ENCODE measurements around the gene UST.
"Not testable (repeated sequence)": the region's sequence is repeated elsewhere in the genome, so short reads cannot be mapped to it uniquely, and the experiment has no call there.

UST gene

DNA sequence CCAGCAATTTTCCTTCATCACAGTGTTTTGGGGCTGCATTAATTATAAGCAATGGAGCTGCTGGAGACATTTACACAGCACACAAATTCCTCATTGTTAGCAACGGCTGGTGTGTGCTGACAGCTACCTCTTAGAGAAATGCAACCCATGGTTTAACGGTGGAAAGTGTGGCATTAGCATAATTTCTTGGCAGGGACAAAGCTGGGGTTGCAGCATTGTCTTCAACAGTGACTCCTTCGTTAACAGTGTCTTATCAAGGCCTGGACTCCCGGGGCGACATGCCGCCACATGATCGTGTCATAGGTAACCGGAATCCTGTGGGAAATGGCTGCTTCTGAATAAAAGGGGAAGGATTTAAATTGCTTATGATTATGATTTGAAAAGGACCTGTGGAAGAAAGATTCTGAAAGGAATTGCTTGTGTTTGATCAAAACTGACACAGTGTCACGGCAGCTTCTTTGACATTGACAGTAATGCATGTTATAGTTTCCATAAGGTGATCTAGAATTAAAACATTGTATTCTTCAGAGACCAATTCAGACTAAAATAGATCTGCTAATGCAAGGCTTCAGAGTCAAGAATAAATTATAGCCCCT is 128.0 kb downstream of the UST start:
- DNase-seq = no peak

- no peak for DNase-seq
Observed at GRCh38 chr6:148878683-148879082, 131.9 kb downstream of the UST start.

- DNase-seq = not testable (repeated sequence)
Observed at GRCh38 chr6:148880742-148881141, 133.9 kb downstream of the UST start.

DNA sequence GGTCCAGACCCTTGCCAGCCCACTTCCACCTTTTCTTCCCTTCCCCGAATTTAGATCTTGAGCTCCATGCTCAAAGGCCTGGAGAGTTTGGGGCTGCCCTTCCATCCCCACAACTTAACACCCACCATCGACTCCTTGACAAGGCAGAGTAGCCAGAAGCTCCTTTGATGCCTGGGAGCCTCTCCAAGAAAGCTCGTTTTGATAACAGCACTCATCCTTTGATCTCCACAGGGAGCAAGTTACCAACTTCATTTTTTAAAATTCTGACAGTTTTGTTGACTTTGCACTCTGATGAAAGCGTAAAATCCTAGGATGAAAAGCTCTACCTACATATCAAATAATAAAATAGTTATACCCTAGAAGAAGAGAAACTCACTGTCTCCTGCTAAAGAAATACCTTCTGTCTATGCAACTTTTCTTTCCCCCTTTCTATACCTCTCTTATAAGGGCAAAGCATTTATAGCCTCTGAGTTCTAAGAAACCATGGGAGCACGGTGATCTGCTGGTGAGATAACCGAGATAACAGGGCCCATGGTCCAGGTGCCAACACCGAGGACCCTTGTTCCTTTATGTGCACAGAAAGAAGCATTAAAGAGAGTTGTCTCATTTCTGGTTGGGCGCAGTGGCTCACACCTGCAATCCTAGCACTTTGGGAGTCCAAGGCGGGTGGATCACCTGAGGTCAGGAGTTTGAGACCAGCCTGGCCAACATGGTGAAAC is 134.9 kb downstream of the UST start:
- DNase-seq = no peak

DNA sequence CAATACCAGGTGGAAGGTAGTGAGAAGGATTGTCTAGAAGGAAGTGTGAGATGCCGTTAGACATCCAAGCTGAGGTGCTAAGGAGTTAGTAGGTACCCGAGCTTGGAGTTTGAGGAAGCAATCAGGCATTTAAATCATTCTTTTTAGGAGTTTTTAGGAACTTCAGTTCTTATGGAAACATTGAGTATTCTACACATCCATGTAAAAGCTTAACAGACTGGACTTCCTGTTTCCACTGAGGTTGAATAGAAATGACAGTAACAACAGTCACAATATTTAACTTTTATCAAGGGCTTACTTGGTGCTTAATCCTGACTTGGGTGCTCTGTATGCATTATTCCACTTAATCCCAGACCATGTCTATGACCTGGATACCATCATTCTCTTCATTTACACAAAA is 136.4 kb downstream of the UST start:
- no peak for DNase-seq

DNA sequence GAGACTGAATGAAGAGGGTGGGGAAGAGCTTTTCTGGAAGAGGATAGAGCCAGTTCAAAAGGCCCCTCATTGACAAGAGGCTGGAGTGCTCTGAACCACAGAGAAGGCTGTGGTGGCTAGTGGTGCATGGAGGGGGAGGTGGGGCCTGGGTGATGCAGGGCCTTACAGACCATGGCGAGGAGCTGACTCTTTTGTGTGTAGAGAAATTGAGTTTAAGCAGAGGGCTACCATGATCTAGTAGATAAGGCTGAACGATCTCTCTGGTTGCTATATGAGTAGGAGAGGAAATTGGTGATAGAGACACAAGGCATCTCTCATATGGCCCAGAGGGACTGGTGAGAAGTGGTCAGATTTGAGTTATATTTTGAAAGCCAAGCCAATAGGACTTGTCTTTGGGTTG is 137.6 kb downstream of the UST start:
- DNase-seq = no peak

- no peak for DNase-seq
Observed at GRCh38 chr6:148885136-148885865, 138.5 kb downstream of the UST start.

- DNase-seq = no peak
Observed at GRCh38 chr6:148885925-148886845, 139.4 kb downstream of the UST start.

GRCh38 chr6:148887181-148887580 is 140.4 kb downstream of the UST start:
- no peak for DNase-seq

GRCh38 chr6:148888856-148889255 is 142.0 kb downstream of the UST start:
- DNase-seq = no peak

DNA sequence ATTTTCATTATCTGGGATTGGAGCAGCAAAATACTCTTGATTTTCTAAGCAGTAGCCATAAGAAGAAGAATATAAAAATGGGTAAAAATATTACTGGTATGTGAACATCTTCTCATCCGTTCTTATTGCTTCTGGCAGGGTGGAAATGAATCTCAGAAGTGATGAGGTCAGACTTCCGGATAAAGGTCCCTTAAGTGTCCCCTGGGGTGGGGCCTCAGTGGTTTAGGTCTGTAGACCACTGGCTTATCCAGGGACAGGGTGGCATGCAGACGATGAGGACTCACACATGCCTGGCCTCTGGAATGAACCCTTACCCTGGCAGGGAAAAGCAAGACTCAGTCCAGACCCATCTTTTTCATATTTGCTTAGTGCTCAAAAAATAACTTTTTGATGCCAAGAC is 143.3 kb downstream of the UST start:
- no peak for DNase-seq

DNA sequence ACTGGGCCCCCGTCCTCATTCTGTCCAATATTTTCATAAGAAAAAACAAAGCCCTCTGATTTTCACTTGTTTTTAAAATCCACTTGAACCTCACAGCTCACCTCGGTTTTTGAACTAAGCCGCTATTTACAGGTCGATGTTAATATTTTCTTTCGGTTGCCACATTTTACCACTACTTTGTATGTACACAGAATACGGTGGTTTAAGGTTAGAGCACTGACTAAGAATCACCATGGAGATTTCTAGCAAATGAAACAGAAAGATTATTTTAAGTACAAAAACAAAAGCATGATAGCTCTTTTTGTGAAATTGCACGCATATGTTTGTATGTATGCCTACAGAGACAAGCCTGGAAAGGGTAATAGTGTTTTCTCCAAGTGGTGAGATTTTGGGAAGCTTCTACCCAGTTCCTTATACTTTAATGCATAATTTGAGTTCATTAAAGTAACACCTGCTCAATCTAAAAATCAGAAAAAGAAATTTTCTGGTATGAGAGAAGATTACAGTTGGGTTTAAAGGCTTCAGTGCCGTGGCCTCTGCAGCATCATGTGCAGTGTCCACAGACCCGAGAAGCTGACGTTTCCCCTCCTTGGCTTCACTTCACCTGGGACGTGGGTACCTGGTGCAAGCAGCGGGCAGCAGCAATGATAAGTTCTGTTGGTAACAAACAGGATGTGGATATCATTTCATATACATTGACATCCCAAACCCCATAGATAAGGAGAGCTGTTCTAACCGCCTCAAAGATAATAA is 144.0 kb downstream of the UST start:
- no peak for DNase-seq

DNA sequence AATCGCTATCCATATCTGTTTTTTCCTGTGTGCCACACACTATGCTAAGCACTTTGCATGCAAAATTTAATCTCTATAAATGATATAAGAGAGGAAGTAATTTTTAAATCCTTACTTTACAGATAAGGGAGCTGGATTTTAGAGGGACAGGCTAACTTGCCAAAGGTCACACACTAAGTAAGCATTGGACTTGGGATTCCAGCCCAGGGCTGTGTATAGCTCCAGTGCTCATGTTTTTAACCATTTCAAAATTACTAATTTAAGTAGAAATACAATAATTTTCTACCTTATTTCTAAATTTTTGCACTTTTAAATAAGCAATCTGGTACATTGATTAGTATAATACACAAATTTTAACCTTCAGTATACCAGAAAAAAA is 144.6 kb downstream of the UST start:
- DNase-seq = no peak

GRCh38 chr6:148892247-148892646 is 145.4 kb downstream of the UST start:
- DNase-seq = no peak

DNA sequence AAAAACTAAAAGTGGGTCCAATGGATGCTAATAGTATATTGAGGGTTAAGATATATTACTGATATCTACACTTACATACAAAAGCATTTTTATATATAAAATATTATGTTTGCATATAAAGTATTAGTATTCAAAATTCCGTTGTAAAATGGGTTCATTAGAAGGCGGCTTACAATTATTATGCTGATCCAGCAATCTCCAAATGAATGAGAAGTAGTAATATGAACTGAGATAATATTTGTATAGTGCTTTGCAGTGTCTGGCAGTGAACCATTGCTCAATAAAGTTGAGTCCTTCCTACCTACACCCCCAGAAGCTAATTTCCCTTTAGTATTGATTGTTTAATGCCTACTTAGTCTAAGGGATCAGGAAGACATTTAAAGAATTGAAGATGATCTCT is 146.2 kb downstream of the UST start:
- no peak for DNase-seq

GRCh38 chr6:148893481-148893880 is 146.7 kb downstream of the UST start:
- DNase-seq = no peak

- no peak for DNase-seq
Observed at GRCh38 chr6:148898376-148899014, 151.7 kb downstream of the UST start.

- DNase-seq = no peak
Observed at GRCh38 chr6:148904896-148905870, 158.4 kb downstream of the UST start.

- DNase-seq = no peak
Observed at GRCh38 chr6:148905901-148906300, 159.1 kb downstream of the UST start.

GRCh38 chr6:148906386-148906785 is 159.6 kb downstream of the UST start:
- no peak for DNase-seq

DNA sequence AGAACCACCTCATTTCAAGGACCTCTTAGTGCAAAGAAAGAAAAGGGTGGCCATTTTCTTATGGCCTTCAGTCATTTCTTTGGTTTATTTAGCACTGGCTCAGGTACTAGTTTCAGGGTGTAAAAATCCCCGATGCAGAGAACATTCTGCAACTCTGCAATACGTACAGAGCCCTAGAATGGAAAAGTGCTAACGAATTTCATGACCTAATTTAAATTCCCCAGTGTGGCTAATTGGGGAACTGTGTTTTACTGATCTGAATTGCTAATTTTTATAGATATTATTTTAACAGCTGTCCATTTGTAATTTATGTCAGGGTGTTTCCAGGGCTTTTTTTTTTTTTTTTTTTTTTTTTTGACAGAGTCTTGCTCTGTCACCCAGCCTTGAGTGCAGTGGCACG is 160.7 kb downstream of the UST start:
- DNase-seq = no peak
